Measurements from ENCODE around the gene SYT14.

The SYT14 gene

DNA sequence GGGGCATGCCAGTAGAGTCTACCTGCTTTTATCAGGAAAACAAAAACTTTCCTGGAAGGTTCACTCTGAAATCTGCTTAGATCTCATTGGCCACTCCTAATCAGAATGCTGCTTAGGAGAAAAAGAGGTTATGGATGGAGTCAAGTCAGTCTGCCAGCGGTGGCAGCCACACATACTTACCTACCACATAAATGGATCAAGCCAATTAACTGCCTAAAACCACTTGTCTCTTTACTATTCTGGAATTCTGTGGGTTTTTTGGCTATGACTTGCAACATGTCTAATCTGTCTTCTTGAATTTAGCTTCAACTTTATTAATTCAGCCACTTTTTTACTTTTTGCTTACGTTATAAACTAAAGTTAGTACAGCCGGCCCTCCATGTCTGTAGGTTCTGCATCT lies 154.3 kb downstream of the SYT14 start:
- Histone ChIP-seq H3K4me1 (ENCODE audit: insufficient read depth, low read length) (no peaks in the 10 kb centered on the region), H3K4me2 (ENCODE audit: insufficient read depth, low read length) (no peak overlapping the region), H3K27ac (ENCODE audit: low read length) (no peak overlapping the region), H3K4me3 (ENCODE audit: low read depth in 1 of 2, low read length in 2 of 2) (no peak overlapping the region), H4K20me1 (ENCODE audit: insufficient read depth, low read length) (no peaks in the 10 kb centered on the region), H2AFZ (ENCODE audit: low read depth, low read length) (no peak overlapping the region), H3K27me3 (ENCODE audit: insufficient read depth, low read length, poor library complexity) (peaks cover 3% of the 10 kb centered on the region), H3K79me2 (ENCODE audit: insufficient read depth, low read length) (no peaks in the 10 kb centered on the region), H3K9me3 (ENCODE audit: insufficient read depth, low read length, severe bottlenecking) (no peaks in the 10 kb centered on the region), H3K36me3 (ENCODE audit: insufficient read depth, low read length) (no peaks in the 10 kb centered on the region), H3K9ac (ENCODE audit: low read depth, low read length) (no peak overlapping the region)
- no peak for TF ChIP-seq CTCF (IDR thresholded peaks at IDR 0.05; ENCODE audit: borderline replicate concordance, extremely low read depth, low read length, poor library complexity, severe bottlenecking)
- no peak for TF ChIP-seq EZH2 (IDR thresholded peaks at IDR 0.05; ENCODE audit: borderline replicate concordance, low read depth, low read length, severe bottlenecking)
- no peak for ATAC-seq (ENCODE audit: insufficient read depth, low read depth)
- no peak for DNase-seq

GRCh38 chr1:210093461-210093860 lies 155.4 kb downstream of the SYT14 start:
- Histone ChIP-seq H3K4me3 (ENCODE audit: low read depth in 1 of 2, low read length in 2 of 2) (no peak overlapping the region), H3K9me3 (ENCODE audit: insufficient read depth, low read length, severe bottlenecking) (no peaks in the 10 kb centered on the region), H3K27ac (ENCODE audit: low read length) (no peak overlapping the region), H3K9ac (ENCODE audit: low read depth, low read length) (no peak overlapping the region), H3K4me1 (ENCODE audit: insufficient read depth, low read length) (no peaks in the 10 kb centered on the region), H3K4me2 (ENCODE audit: insufficient read depth, low read length) (no peak overlapping the region), H3K27me3 (ENCODE audit: insufficient read depth, low read length, poor library complexity) (peaks cover 3% of the 10 kb centered on the region), H2AFZ (ENCODE audit: low read depth, low read length) (no peak overlapping the region), H3K36me3 (ENCODE audit: insufficient read depth, low read length) (no peaks in the 10 kb centered on the region), H4K20me1 (ENCODE audit: insufficient read depth, low read length) (no peaks in the 10 kb centered on the region), H3K79me2 (ENCODE audit: insufficient read depth, low read length) (no peaks in the 10 kb centered on the region)
- ATAC-seq (ENCODE audit: insufficient read depth, low read depth) (no peak), DNase-seq (no peak)
- no peak for TF ChIP-seq CTCF (IDR thresholded peaks at IDR 0.05; ENCODE audit: borderline replicate concordance, extremely low read depth, low read length, poor library complexity, severe bottlenecking)
- no peak for TF ChIP-seq EZH2 (IDR thresholded peaks at IDR 0.05; ENCODE audit: borderline replicate concordance, low read depth, low read length, severe bottlenecking)

GRCh38 chr1:210098356-210098755 lies 160.3 kb downstream of the SYT14 start:
- TF ChIP-seq CTCF (IDR thresholded peaks at IDR 0.05; ENCODE audit: borderline replicate concordance, extremely low read depth, low read length, poor library complexity, severe bottlenecking) (no peak), EZH2 (IDR thresholded peaks at IDR 0.05; ENCODE audit: borderline replicate concordance, low read depth, low read length, severe bottlenecking) (no peak)
- Histone ChIP-seq H3K4me1 (ENCODE audit: insufficient read depth, low read length) (no peaks in the 10 kb centered on the region), H3K9ac (ENCODE audit: low read depth, low read length) (no peak overlapping the region), H3K4me3 (ENCODE audit: low read depth in 1 of 2, low read length in 2 of 2) (no peak overlapping the region), H2AFZ (ENCODE audit: low read depth, low read length) (no peak overlapping the region), H3K27me3 (ENCODE audit: insufficient read depth, low read length, poor library complexity) (peaks cover 8% of the 10 kb centered on the region), H4K20me1 (ENCODE audit: insufficient read depth, low read length) (no peaks in the 10 kb centered on the region), H3K9me3 (ENCODE audit: insufficient read depth, low read length, severe bottlenecking) (no peaks in the 10 kb centered on the region), H3K27ac (ENCODE audit: low read length) (no peak overlapping the region), H3K36me3 (ENCODE audit: insufficient read depth, low read length) (no peaks in the 10 kb centered on the region), H3K79me2 (ENCODE audit: insufficient read depth, low read length) (no peaks in the 10 kb centered on the region), H3K4me2 (ENCODE audit: insufficient read depth, low read length) (no peak overlapping the region)
- DNase-seq (no peak), ATAC-seq (ENCODE audit: insufficient read depth, low read depth) (no peak)

DNA sequence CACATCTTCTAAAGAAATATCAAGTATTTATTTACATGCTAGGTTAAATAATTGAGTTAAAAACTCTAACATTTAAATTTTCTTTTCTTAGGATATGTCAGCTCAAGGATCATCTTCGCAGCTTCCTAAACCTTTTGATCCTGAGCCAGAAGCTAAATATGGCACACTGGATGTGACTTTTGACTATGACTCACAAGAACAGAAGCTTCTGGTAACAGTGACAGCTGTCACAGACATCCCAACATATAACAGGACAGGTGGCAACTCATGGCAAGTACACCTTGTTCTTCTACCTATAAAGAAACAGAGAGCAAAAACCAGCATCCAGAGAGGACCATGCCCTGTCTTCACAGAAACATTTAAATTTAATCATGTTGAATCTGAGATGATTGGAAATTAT lies 161.9 kb downstream of the SYT14 start:
- TF ChIP-seq EZH2 (IDR thresholded peaks at IDR 0.05; ENCODE audit: borderline replicate concordance, low read depth, low read length, severe bottlenecking), result no peak
- no peak for TF ChIP-seq CTCF (IDR thresholded peaks at IDR 0.05; ENCODE audit: borderline replicate concordance, extremely low read depth, low read length, poor library complexity, severe bottlenecking)
- ATAC-seq (ENCODE audit: insufficient read depth, low read depth), result no peak
- H3K4me3 ChIP-seq (ENCODE audit: low read depth in 1 of 2, low read length in 2 of 2), result no peak overlapping the region; a peak in 1 of 4 replicates
- H3K36me3 ChIP-seq (ENCODE audit: insufficient read depth, low read length), result no peaks in the 10 kb centered on the region
- H3K27ac ChIP-seq (ENCODE audit: low read length), result no peak overlapping the region
- H3K9ac ChIP-seq (ENCODE audit: low read depth, low read length), result no peak overlapping the region
- H3K79me2 ChIP-seq (ENCODE audit: insufficient read depth, low read length), result no peaks in the 10 kb centered on the region
- H3K4me2 ChIP-seq (ENCODE audit: insufficient read depth, low read length), result no peak overlapping the region
- DNase-seq, result no peak
- peaks cover 8% of the 10 kb centered on the region for H3K27me3 ChIP-seq (ENCODE audit: insufficient read depth, low read length, poor library complexity)
- H4K20me1 ChIP-seq (ENCODE audit: insufficient read depth, low read length), result no peaks in the 10 kb centered on the region
- H3K4me1 ChIP-seq (ENCODE audit: insufficient read depth, low read length), result no peaks in the 10 kb centered on the region
- no peaks in the 10 kb centered on the region for H3K9me3 ChIP-seq (ENCODE audit: insufficient read depth, low read length, severe bottlenecking)
- no peak overlapping the region for H2AFZ ChIP-seq (ENCODE audit: low read depth, low read length)
